Liver (tissue), 9 donors: ENCODE data around the gene NR3C1. TPM values are rescaled to one million over a fixed set of nuclear protein-coding genes. Genes with fewer than 3 reads are reported as not detected.

Source experiments
- DNase-seq: peaks from one replicate; pipeline ENCODE4 v3.0.0-alpha.2; 2017; ENCODE audit warnings: low spot score
- H3K27ac ChIP-seq, 2 donors: one replicate each; pipeline ENCODE4 v1.7.0; 2013; ENCODE audit warnings: inconsistent platforms in 2 of 2, low read length in 2 of 2, control low read depth in 1 of 2, low read depth in 1 of 2, mild to moderate bottlenecking in 1 of 2
- H3K27me3 ChIP-seq, 4 donors: one replicate each; pipeline versions ENCODE4 v1.6.1 to v1.7.0; 2013; ENCODE audit warnings: low read length in 3 of 4, inconsistent platforms in 1 of 4, mild to moderate bottlenecking in 1 of 4, moderate library complexity in 1 of 4; ENCODE audit not compliant: control insufficient read depth in 4 of 4, insufficient read depth in 4 of 4
- H3K36me3 ChIP-seq, 4 donors: one replicate each; pipeline versions ENCODE4 v1.6.1 to v1.7.0; 2013; ENCODE audit warnings: low read length in 3 of 4, mild to moderate bottlenecking in 3 of 4, low read depth in 1 of 4, moderate library complexity in 1 of 4; ENCODE audit not compliant: control insufficient read depth in 4 of 4, insufficient read depth in 3 of 4
- H3K4me1 ChIP-seq, 4 donors: one replicate each; pipeline versions ENCODE4 v1.6.1 to v1.7.0; 2013; ENCODE audit warnings: low read length in 3 of 4, mild to moderate bottlenecking in 3 of 4, moderate library complexity in 1 of 4; ENCODE audit not compliant: control insufficient read depth in 4 of 4, insufficient read depth in 4 of 4
- H3K4me3 ChIP-seq, 3 donors: one replicate each; pipeline versions ENCODE4 v1.6.1 to v1.7.0; 2013; ENCODE audit warnings: low read length in 3 of 3, control low read depth in 1 of 3, low read depth in 1 of 3, mild to moderate bottlenecking in 1 of 3
- H3K9ac ChIP-seq, 2 donors: one replicate each; pipeline ENCODE4 v1.7.0; 2013; ENCODE audit warnings: low read length in 2 of 2, mild to moderate bottlenecking in 2 of 2, moderate library complexity in 2 of 2, control low read depth in 1 of 2, low read depth in 1 of 2
- H3K9me3 ChIP-seq, 4 donors: one replicate each; pipeline versions ENCODE4 v1.6.1 to v1.7.0; 2013; ENCODE audit warnings: low read length in 3 of 4; ENCODE audit not compliant: control insufficient read depth in 4 of 4
- EGR1 ChIP-seq, 2 donors: IDR thresholded peaks; 2 replicates each; pipeline ENCODE4 v1.6.1; 2016 to 2018; ENCODE audit warnings: antibody characterized with exemption in 2 of 2, low read depth in 2 of 2
- FOXA1 ChIP-seq: IDR thresholded peaks from 2 replicates; pipeline ENCODE4 v1.6.1; 2016; ENCODE audit warnings: antibody characterized with exemption
- FOXA2 ChIP-seq: IDR thresholded peaks from 2 replicates; pipeline ENCODE4 v1.6.1; 2016; ENCODE audit warnings: antibody characterized with exemption
- GABPA ChIP-seq, 2 donors: IDR thresholded peaks in 1 of 2; conservative IDR thresholded peaks in 1 of 2; 2 replicates each; pipeline ENCODE4 v1.6.1; 2016; ENCODE audit warnings: antibody characterized with exemption in 2 of 2, mild to moderate bottlenecking in 1 of 2, moderate library complexity in 1 of 2
- HNF4A ChIP-seq, 2 donors: conservative IDR thresholded peaks; 2 replicates each; pipeline ENCODE4 v1.6.1; 2016; ENCODE audit warnings: antibody characterized with exemption in 2 of 2, mild to moderate bottlenecking in 2 of 2
- HNF4G ChIP-seq: IDR thresholded peaks from 2 replicates; pipeline ENCODE4 v1.6.1; 2016; ENCODE audit warnings: antibody characterized with exemption
- JUND ChIP-seq, 2 donors: IDR thresholded peaks; 2 replicates each; pipeline ENCODE4 v1.6.1; 2016; ENCODE audit warnings: antibody characterized with exemption in 2 of 2
- NR2F2 ChIP-seq: IDR thresholded peaks from 2 replicates; pipeline ENCODE4 v1.6.1; 2016; ENCODE audit warnings: antibody characterized with exemption
- RAD21 ChIP-seq, 2 donors: IDR thresholded peaks; 2 replicates each; pipeline ENCODE4 v1.6.1; 2016; ENCODE audit warnings: antibody characterized with exemption in 2 of 2, mild to moderate bottlenecking in 2 of 2
- RXRA ChIP-seq, 2 donors: IDR thresholded peaks; 2 replicates each; pipeline ENCODE4 v1.6.1; 2017 to 2018; ENCODE audit warnings: antibody characterized with exemption in 2 of 2, mild to moderate bottlenecking in 1 of 2
- SP1 ChIP-seq: IDR thresholded peaks from 2 replicates; pipeline ENCODE4 v1.6.1; 2018; ENCODE audit warnings: antibody characterized with exemption, mild to moderate bottlenecking
- TAF1 ChIP-seq: conservative IDR thresholded peaks from 2 replicates; pipeline ENCODE4 v1.6.1; 2016; ENCODE audit warnings: antibody characterized with exemption, mild to moderate bottlenecking
- YY1 ChIP-seq: IDR thresholded peaks from 2 replicates; pipeline ENCODE4 v1.6.1; 2016; ENCODE audit warnings: antibody characterized with exemption, mild to moderate bottlenecking
- ZBTB33 ChIP-seq: IDR thresholded peaks from 2 replicates; pipeline ENCODE4 v1.6.1; 2016; ENCODE audit warnings: antibody characterized with exemption
- WGBS: extraction: QIAGEN DNeasy Blood & Tissue Kit; methylation state at CpG from one replicate; pipeline ENCODE4 v1.1.7; 2013; 5-methylcytosine and 5-hydroxymethylcytosine counted together
- polyA plus RNA-seq, 2 donors: library from polyadenylated mRNA; stranded (reverse) in 1 of 2; unstranded in 1 of 2; fragments of 200-250 nt in 1 of 2; fragments of >200 nt in 1 of 2; fragmentation: Nextera tagmentation in 1 of 2; extraction: Ambion mirVana in 1 of 2; gene quantifications; one replicate each; pipeline versions ENCODE4 v1.2.1 to v1.2.3, GENCODE V29; 2013 to 2015
- total RNA-seq, 2 donors: library from RNA; depleted of rRNA; stranded (reverse); fragments of >200 nt; gene quantifications; one replicate each; pipeline ENCODE4 v1.2.3, GENCODE V29; 2014
- TF ChIP-seq, protein P1 (sequence below): fragments of 150-350 bp; IDR thresholded peaks from 2 replicates; pipeline ENCODE4 v1.5.1; 2017; ENCODE audit warnings: improper control_type of control experiment, low read depth, low read length; ENCODE audit not compliant: missing input control
- TF ChIP-seq, protein P2 (sequence below): IDR thresholded peaks from 2 replicates; pipeline ENCODE4 v1.6.1; 2016; ENCODE audit warnings: antibody characterized with exemption
- TF ChIP-seq, protein P3 (sequence below): IDR thresholded peaks from 2 replicates; pipeline ENCODE4 v1.6.1; 2016; ENCODE audit warnings: antibody characterized with exemption, mild to moderate bottlenecking
- TF ChIP-seq, protein P4 (sequence below): IDR thresholded peaks from 2 replicates; pipeline ENCODE4 v1.6.1; 2016; ENCODE audit warnings: antibody characterized with exemption
- donor health status: healthy.
- donor health status: healthy.
- donor health status: healthy.
- donor health status: healthy.
- donor health status: healthy.

NR3C1 gene
- total and polyA plus RNA-seq, 4 donors = 24.5 to 36.4 (median 29.0) TPM

GRCh38 chr5:143374496-143375217 lies 28.8 kb downstream of the NR3C1 start:
- TF ChIP-seq JUND (IDR thresholded peaks at IDR 0.05) (no peak), GABPA (IDR thresholded peaks at IDR 0.05 in 1 of 2, conservative IDR thresholded peaks at IDR 0.05 in 1 of 2) (no peak), RXRA (IDR thresholded peaks at IDR 0.05) (no peak), HNF4G (no peak), ZBTB33 (no peak), FOXA2 (no peak), HNF4A (conservative IDR thresholded peaks at IDR 0.05) (no peak), SP1 (no peak), FOXA1 (no peak), RAD21 (IDR thresholded peaks at IDR 0.05) (no peak), EGR1 (IDR thresholded peaks at IDR 0.05; ENCODE audit: low read depth in 2 of 2) (no peak), TAF1 (no peak), NR2F2 (no peak), YY1 (no peak)
- TF ChIP-seq, protein P1, sequence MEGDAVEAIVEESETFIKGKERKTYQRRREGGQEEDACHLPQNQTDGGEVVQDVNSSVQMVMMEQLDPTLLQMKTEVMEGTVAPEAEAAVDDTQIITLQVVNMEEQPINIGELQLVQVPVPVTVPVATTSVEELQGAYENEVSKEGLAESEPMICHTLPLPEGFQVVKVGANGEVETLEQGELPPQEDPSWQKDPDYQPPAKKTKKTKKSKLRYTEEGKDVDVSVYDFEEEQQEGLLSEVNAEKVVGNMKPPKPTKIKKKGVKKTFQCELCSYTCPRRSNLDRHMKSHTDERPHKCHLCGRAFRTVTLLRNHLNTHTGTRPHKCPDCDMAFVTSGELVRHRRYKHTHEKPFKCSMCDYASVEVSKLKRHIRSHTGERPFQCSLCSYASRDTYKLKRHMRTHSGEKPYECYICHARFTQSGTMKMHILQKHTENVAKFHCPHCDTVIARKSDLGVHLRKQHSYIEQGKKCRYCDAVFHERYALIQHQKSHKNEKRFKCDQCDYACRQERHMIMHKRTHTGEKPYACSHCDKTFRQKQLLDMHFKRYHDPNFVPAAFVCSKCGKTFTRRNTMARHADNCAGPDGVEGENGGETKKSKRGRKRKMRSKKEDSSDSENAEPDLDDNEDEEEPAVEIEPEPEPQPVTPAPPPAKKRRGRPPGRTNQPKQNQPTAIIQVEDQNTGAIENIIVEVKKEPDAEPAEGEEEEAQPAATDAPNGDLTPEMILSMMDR = no peak
- TF ChIP-seq, protein P2, sequence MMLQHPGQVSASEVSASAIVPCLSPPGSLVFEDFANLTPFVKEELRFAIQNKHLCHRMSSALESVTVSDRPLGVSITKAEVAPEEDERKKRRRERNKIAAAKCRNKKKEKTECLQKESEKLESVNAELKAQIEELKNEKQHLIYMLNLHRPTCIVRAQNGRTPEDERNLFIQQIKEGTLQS = no peak
- TF ChIP-seq, protein P3, sequence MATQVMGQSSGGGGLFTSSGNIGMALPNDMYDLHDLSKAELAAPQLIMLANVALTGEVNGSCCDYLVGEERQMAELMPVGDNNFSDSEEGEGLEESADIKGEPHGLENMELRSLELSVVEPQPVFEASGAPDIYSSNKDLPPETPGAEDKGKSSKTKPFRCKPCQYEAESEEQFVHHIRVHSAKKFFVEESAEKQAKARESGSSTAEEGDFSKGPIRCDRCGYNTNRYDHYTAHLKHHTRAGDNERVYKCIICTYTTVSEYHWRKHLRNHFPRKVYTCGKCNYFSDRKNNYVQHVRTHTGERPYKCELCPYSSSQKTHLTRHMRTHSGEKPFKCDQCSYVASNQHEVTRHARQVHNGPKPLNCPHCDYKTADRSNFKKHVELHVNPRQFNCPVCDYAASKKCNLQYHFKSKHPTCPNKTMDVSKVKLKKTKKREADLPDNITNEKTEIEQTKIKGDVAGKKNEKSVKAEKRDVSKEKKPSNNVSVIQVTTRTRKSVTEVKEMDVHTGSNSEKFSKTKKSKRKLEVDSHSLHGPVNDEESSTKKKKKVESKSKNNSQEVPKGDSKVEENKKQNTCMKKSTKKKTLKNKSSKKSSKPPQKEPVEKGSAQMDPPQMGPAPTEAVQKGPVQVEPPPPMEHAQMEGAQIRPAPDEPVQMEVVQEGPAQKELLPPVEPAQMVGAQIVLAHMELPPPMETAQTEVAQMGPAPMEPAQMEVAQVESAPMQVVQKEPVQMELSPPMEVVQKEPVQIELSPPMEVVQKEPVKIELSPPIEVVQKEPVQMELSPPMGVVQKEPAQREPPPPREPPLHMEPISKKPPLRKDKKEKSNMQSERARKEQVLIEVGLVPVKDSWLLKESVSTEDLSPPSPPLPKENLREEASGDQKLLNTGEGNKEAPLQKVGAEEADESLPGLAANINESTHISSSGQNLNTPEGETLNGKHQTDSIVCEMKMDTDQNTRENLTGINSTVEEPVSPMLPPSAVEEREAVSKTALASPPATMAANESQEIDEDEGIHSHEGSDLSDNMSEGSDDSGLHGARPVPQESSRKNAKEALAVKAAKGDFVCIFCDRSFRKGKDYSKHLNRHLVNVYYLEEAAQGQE = no peak
- TF ChIP-seq, protein P4, sequence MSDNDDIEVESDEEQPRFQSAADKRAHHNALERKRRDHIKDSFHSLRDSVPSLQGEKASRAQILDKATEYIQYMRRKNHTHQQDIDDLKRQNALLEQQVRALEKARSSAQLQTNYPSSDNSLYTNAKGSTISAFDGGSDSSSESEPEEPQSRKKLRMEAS = no peak
- Histone ChIP-seq H3K9ac (no peak overlapping the region), H3K4me1 (peaks cover 2 to 12% (median 7%) of the 10 kb centered on the region in 4 donors), H3K4me3 (no peak overlapping the region), H3K36me3 (peaks cover 0 to 3% (median 1%) of the 10 kb centered on the region in 4 donors), H3K27me3 (no peaks in the 10 kb centered on the region), H3K27ac (no peak overlapping the region), H3K9me3 (no peaks in the 10 kb centered on the region)
- DNase-seq = no peak
- WGBS = 92% methylated on average over 6 of the region's 6 CpGs
